Astrocyte (in vitro differentiated cells and primary cell): ENCODE results near the gene PLAAT4.
"Not testable (repeated sequence)": the region's sequence is repeated elsewhere in the genome, so short reads cannot be mapped to it uniquely, and the experiment has no call there.

Experiments
- EZH2 ChIP-seq: IDR thresholded peaks from 2 replicates; pipeline ENCODE4 v1.6.1; 2012; ENCODE audit warnings: mild to moderate bottlenecking, low read length, inconsistent platforms; ENCODE audit not compliant: insufficient read depth
- TF ChIP-seq, protein P1 (sequence below): IDR thresholded peaks from 2 replicates; pipeline ENCODE4 v1.5.1; 2011; ENCODE audit warnings: low read depth, mild to moderate bottlenecking, inconsistent platforms, low read length, moderate library complexity; ENCODE audit not compliant: insufficient read depth

DNA sequence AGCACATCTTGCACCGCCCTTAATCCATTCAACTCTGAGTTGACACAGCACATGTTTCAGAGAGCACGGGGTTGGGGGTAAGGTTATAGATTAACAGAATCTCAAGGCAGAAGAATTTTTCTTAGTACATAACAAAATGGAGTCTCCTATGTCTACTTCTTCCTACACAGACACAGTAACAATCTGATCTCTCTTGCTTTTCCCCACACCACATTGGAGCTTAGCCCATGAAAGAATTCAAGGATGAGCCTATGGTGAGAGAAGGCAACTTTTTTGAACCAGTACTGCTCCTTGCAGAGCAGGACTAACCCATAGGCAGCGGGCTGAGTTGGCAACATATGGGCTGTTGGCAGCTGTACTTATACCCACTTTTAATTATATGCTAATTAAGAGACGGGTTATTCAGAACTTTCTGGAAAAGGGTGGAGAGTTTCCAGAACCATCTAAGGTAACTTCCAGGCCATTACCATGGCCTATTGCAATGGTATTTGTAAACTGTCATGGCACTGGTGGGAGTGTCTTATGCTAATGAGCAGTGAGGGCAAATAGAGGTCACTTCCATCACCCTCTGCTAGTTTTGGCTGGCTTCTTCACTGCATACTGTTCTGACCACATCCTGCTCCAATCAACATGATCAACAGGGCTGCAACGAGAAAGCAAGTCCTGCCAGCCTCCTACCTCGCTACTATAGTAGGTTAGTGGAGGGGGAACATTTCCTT lies 5.4 kb upstream of the PLAAT4 start:
- TF ChIP-seq, protein P1, sequence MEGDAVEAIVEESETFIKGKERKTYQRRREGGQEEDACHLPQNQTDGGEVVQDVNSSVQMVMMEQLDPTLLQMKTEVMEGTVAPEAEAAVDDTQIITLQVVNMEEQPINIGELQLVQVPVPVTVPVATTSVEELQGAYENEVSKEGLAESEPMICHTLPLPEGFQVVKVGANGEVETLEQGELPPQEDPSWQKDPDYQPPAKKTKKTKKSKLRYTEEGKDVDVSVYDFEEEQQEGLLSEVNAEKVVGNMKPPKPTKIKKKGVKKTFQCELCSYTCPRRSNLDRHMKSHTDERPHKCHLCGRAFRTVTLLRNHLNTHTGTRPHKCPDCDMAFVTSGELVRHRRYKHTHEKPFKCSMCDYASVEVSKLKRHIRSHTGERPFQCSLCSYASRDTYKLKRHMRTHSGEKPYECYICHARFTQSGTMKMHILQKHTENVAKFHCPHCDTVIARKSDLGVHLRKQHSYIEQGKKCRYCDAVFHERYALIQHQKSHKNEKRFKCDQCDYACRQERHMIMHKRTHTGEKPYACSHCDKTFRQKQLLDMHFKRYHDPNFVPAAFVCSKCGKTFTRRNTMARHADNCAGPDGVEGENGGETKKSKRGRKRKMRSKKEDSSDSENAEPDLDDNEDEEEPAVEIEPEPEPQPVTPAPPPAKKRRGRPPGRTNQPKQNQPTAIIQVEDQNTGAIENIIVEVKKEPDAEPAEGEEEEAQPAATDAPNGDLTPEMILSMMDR = not testable (repeated sequence)
- not testable (repeated sequence) for TF ChIP-seq EZH2
